ENCODE measurements around the gene SRPX.

Gene SRPX

GRCh38 chrX:38211891-38212635, 8.6 kb downstream of the SRPX start:
- DNase-seq: no peak

DNA sequence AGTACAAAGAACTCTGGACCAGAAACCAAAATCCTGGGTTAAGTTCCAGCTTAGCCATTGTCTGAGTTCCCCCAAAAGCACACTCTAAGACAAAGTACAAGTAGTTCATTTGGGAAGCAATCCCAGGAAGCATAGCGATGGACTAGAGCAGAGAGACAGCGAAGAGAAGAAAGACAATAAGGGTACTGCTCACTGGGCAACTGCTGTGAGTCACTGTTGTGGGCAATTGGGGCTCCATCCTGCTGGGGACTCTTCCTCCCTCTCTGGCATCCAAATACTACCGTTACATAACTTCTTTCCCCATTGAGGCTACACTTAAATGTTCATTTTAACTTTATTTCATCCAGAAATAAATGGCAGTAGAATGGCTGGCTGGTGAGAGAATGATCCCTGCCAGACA, 14.1 kb downstream of the SRPX start:
- no peak for DNase-seq

DNA sequence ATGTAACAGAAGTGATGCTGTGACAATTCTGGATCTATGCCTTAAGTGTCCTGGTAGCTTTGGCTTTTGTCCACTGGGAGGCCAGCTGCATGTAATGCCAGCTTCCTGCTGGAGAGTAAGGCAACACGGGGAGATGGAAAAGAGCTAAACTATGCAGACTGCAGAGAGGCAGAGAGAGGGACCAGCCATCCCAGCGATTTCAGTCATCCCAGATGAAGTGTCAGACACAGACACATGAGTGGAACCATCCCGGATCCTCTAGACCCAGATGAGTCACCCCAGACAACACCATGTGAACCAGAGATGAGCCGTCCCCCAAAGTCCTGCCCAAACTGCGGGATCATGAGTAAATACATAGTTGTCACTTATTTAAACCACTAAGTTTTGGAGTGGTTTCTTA, 14.6 kb downstream of the SRPX start:
- DNase-seq: no peak

DNA sequence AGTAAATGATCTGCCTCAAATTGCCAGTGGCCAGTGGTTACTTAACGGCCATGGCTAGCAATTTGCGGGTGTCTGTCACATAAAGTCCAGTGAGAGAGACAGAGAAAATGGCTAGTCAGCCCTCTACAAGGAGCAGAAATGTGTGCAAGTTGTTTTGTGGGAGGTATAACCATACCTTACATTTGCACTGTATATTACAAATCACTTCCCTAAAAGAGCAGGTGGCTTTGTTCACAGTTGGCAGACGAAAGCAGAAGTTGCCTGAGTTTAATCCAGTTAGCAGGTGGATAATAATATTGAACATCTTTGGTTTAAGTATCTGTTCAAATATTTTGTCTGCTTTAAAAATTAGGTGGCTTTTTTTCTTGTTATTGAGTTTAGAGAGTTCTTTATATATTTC, 15.6 kb downstream of the SRPX start:
- no peak for DNase-seq

- DNase-seq: no peak
These were observed 28.5 kb downstream of the SRPX start for GRCh38 chrX:38192007-38192810.

- no peak for DNase-seq
These were observed 31.0 kb downstream of the SRPX start for GRCh38 chrX:38189431-38190250.

- no peak for DNase-seq
These were observed 37.1 kb downstream of the SRPX start for GRCh38 chrX:38183596-38183995.

DNA sequence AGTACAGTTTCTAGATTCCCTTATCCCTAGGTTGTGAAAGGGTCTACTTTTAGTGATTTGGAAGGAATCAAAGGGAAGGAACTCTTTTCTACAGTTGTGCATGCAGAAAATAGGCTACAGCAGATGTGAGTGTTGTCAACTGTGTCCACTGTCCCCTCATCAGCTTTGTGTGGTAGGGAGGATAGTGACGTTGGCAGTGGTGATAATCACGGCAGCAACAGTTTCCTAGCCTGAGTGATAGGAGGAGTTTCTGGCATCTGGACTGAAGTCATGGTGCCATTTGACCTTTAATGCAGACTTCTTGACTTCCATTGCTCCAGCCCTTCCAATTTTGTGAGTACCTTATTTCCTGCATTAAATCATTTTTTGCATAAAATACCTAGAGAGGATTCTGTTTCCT, 39.3 kb downstream of the SRPX start:
- no peak for DNase-seq

DNA sequence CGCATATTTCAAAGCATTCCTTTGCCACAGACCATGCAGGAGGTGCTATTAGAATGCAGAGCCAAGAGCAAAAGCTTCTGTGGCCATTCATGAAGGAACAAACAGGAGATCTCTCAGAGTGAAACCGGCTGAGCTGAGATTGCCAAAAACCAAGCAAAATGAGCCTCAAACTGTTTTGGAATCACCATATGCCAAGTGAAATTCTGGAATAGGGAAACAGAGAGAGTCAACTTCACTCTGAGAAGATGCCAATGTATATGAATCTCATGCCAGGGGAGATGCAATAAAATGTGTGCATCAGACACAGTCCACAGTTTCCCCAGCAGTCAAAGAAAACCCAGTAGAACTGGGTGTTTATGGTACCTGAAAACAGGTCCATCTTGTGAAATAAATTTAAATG, 42.3 kb downstream of the SRPX start:
- DNase-seq: no peak

DNA sequence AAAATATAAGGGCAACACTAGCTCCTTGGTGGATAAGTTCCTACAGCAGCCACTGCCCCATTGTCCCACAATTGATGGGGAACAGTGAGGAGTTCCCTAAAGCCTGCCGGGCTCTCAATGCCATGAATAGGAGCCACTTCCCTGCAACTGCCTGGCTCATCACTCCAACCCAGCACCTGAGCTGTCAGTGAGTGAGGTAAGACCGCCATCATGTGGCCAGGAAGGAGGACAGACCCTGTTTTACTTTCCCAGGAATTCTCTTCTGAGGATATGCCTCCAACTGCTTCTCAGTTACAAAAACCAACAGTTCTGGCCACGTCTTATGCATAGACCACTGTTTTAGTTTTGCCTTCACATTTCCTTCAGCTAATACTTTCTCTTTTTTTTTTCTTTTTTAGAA, 45.5 kb downstream of the SRPX start:
- DNase-seq: no peak

DNA sequence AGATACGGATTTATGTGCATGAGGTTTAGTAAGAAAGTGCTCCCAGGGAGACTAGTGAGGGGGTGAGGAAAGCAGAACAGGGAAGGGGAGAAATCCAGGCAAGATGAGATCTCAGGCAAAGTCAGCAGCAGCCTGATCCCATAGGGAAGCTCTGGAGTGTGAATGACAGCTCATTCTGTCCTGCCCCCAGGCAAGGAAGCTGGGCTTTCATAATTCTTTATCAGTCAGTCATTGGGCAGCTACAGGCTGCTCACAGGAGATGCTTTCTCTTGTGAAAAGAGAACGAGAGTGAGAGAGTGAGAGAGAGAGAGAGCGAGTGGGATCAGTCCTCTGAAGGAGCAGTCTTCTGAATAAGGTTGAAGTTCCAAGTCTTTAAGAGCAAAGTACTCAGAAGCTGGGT, 48.1 kb downstream of the SRPX start:
- no peak for DNase-seq

GRCh38 chrX:38170556-38170955, 50.1 kb downstream of the SRPX start:
- no peak for DNase-seq

- no peak for DNase-seq
These were observed 54.1 kb downstream of the SRPX start for GRCh38 chrX:38166478-38167083.

GRCh38 chrX:38165023-38165422, 55.6 kb downstream of the SRPX start:
- DNase-seq: no peak

- DNase-seq: no peak
These were observed 57.5 kb downstream of the SRPX start for GRCh38 chrX:38163193-38163592.

- DNase-seq: no peak
These were observed 63.8 kb downstream of the SRPX start for GRCh38 chrX:38156838-38157237.

- DNase-seq: no peak
These were observed 65.9 kb downstream of the SRPX start for GRCh38 chrX:38154818-38155217.

DNA sequence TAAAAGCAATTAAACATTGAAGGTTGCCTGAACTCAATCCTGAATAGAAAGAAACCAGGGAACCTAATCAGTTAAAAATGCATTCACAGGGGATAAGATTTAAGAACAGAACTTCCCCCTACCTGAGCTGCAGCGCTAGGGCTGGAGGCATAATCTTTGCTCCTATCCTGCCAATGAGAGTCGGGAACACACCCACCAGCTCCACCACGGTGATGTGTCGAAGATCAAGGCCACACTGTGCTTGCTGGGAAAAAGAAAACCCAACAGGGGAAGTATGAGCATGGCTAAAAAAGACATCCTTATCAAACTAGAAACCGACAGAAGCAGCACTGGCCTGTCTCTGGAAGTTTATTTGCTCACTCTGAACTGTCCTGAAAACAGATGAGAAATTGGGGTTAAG, 66.3 kb downstream of the SRPX start:
- DNase-seq: no peak

- DNase-seq: no peak
These were observed 69.2 kb downstream of the SRPX start for GRCh38 chrX:38151441-38151840.

GRCh38 chrX:38150993-38151392, 69.7 kb downstream of the SRPX start:
- DNase-seq: no peak

DNA sequence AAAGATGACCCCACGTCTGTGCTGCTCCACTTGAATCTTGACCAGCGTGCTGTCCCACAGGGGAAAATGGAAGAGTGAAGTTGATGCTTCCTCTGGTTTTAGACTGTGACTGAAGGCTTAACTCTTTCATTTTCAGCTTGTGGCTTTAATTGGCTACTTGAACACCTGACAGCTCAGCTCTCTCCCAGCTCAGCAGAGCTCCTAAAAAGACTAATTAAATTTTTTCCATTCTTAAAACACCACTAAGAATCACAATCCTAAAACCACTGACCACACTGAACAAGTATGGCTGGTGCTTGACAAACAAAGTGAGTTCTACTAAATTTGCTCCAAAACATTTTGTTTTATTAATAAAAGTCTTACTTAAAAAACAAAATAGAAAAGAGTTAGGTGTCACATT, 71.7 kb downstream of the SRPX start:
- DNase-seq: no peak

- no peak for DNase-seq
These were observed 78.1 kb downstream of the SRPX start for GRCh38 chrX:38142610-38143009.

DNA sequence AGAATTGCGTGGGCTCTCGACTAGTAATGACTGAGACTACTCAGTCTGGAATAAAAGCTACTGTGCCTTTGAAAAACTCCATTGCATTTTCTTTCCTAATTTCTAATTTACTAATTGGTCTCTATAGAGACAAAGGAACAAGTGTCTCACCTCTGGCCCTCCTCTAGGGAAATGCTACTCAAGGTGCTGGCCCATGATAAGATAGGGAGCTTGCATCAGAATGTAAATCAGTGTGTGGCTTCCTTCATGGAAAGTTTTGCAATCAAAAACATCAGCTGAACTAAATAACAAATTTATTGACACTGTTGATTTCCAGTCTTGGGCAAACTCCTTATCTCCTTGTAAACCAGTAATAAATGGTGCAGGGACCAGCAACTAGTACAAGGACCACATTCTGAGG, 81.8 kb downstream of the SRPX start:
- DNase-seq: no peak
